LNCaP clone FGC (cell line): Measurements from ENCODE around the gene ARRB1.

Experiments used
- DNase-seq: peaks from one replicate; pipeline ENCODE4 v3.0.0-alpha.2; 2011; ENCODE audit warnings: low read depth
- H3K4me3 ChIP-seq: 2 replicates; pipeline ENCODE4 v1.5.1; 2011; ENCODE audit warnings: mild to moderate bottlenecking, low read depth, low read length, control low read depth
- CTCF ChIP-seq: IDR thresholded peaks from 2 replicates; pipeline ENCODE4 v1.5.1; 2012; ENCODE audit warnings: mild to moderate bottlenecking; ENCODE audit not compliant: control insufficient read depth, insufficient read depth; ENCODE audit errors: extremely low read depth

The ARRB1 gene

GRCh38 chr11:75313513-75314272 is 37.8 kb downstream of the ARRB1 start:
- H3K4me3 ChIP-seq = no peak overlapping the region
- DNase-seq = no peak
- no peak for TF ChIP-seq CTCF

GRCh38 chr11:75312346-75312745 is 39.1 kb downstream of the ARRB1 start:
- no peak for TF ChIP-seq CTCF
- DNase-seq = no peak
- H3K4me3 ChIP-seq = no peak overlapping the region

GRCh38 chr11:75311858-75312288 is 39.6 kb downstream of the ARRB1 start:
- DNase-seq = no peak
- no peak for TF ChIP-seq CTCF
- H3K4me3 ChIP-seq = no peak overlapping the region

GRCh38 chr11:75308986-75309385 is 42.5 kb downstream of the ARRB1 start:
- no peak overlapping the region for H3K4me3 ChIP-seq
- no peak for TF ChIP-seq CTCF
- DNase-seq = no peak

GRCh38 chr11:75308116-75308515 is 43.3 kb downstream of the ARRB1 start:
- H3K4me3 ChIP-seq = no peak overlapping the region
- TF ChIP-seq CTCF = no peak

GRCh38 chr11:75307058-75307457 is 44.4 kb downstream of the ARRB1 start:
- H3K4me3 ChIP-seq = no peak overlapping the region
- DNase-seq = no peak
- no peak for TF ChIP-seq CTCF

More at GRCh38 chr11:75308116-75308515, 43.3 kb downstream of the ARRB1 start:
- DNase-seq = peak; percentile 78

- H3K4me3 ChIP-seq = no peak overlapping the region
- TF ChIP-seq CTCF = no peak
- no peak for DNase-seq
Observed at GRCh38 chr11:75306529-75306928, 44.9 kb downstream of the ARRB1 start.
